ENCODE results near the gene STAT3.
A peak's percentile ranks its signal among the peaks of the same experiment; 100 is the strongest.
"Not testable (repeated sequence)": the region's sequence is repeated elsewhere in the genome, so short reads cannot be mapped to it uniquely, and the experiment has no call there.

Gene STAT3

DNA sequence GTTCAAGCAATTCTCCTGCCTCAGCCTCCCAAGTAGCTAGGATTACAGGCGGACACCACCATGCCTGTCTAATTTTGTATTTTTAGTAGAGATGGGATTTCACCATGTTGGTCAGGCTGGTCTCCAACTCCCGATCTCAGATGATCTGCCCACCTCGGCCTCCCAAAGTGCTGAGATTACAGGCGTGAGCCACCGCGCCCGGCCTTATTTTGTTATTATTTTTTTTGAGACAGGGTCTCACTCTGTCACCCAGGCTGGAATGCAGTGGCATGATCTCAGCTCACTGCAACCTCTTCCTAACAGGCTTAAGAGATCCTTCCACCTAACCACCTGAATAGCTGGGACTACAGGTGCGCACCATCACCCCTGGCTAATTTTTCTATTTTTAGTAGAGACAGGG lies 7.4 kb upstream of the STAT3 start:
- not testable (repeated sequence) for H3K9me3 ChIP-seq (ENCODE audit: insufficient read depth, low read depth, low read length); H3K9ac ChIP-seq (ENCODE audit: low read depth, low read length); H3K27ac ChIP-seq (ENCODE audit: low read depth, low read length); H3K27me3 ChIP-seq (ENCODE audit: insufficient read depth, low read length); H3K36me3 ChIP-seq (ENCODE audit: insufficient read depth, low read length); H3K4me3 ChIP-seq (ENCODE audit: low read length)
- WGBS: 95% methylated on average over 8 of the region's 8 CpGs
- H3K4me1 ChIP-seq (ENCODE audit: insufficient read depth, low read length): peaks cover 11% of the 10 kb centered on the region

DNA sequence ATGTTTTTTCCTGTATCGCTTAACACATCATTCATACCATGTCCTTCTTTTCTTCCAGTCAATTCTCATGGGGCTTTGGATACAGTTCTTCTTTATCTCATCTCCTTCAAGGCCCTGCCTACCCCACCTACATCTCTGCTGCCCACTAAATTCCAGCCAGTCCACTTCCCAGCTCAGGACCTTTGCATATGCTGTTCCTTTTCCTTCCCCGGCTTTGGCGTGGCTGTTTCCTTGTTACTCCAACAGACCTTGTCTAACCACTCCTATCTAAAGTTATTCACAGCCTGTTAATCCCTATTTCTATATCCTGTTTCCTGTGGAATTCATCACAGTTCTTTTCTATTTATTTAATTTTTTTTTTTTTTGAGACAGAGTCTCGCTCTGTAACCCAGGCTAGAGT lies 6.6 kb upstream of the STAT3 start:
- no peaks in the 10 kb centered on the region for H3K27me3 ChIP-seq (ENCODE audit: insufficient read depth, low read length)
- H3K27ac ChIP-seq (ENCODE audit: low read depth, low read length): no peak overlapping the region
- H3K9ac ChIP-seq (ENCODE audit: low read depth, low read length): no peak overlapping the region
- 96% methylated on average over 4 of the region's 4 CpGs for WGBS
- no peak overlapping the region for H3K4me3 ChIP-seq (ENCODE audit: low read length)
- no peaks in the 10 kb centered on the region for H3K9me3 ChIP-seq (ENCODE audit: insufficient read depth, low read depth, low read length)
- H3K36me3 ChIP-seq (ENCODE audit: insufficient read depth, low read length): no peaks in the 10 kb centered on the region
- peaks cover 10% of the 10 kb centered on the region for H3K4me1 ChIP-seq (ENCODE audit: insufficient read depth, low read length)

DNA sequence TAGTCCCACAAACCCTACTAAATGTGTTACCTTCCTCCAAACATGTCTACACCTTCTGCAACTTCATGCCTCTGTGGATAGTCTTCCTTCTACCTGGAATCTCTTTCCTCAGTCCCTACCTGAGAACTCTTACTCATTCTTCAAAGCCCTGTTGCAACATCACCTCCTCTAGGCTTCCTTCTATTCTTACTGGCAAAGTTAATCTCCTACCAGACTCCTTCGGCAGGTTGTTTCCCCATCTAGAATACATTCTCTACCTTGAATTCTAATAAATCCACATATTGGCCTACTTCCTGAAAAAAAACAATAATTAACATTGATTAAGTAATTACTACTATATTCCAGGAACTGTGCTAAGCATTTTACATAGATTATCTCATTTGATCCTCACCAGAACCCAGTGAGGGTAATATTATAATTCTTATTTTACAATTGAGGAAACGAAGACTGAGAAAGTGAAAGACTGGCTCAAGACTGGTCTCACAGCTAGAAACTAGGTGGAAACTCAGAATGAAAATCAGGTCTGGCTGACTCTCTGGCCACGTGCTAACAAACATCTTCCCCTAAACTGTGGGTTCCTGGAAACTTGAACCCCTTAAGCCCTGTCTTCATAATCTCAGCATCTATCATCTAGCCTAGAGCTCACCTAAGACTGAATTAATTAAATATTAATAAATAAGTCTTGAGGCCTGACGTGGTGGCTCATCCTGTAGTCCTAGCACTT lies 4.6 kb upstream of the STAT3 start:
- Histone ChIP-seq H3K4me1 (ENCODE audit: insufficient read depth, low read length) (peaks cover 15% of the 10 kb centered on the region), H3K27ac (ENCODE audit: low read depth, low read length) (no peak overlapping the region), H3K4me3 (ENCODE audit: low read length) (no peak overlapping the region), H3K27me3 (ENCODE audit: insufficient read depth, low read length) (no peaks in the 10 kb centered on the region), H3K36me3 (ENCODE audit: insufficient read depth, low read length) (no peaks in the 10 kb centered on the region), H3K9me3 (ENCODE audit: insufficient read depth, low read depth, low read length) (no peaks in the 10 kb centered on the region), H3K9ac (ENCODE audit: low read depth, low read length) (no peak overlapping the region)
- WGBS: 87% methylated on average over 4 of the region's 4 CpGs

DNA sequence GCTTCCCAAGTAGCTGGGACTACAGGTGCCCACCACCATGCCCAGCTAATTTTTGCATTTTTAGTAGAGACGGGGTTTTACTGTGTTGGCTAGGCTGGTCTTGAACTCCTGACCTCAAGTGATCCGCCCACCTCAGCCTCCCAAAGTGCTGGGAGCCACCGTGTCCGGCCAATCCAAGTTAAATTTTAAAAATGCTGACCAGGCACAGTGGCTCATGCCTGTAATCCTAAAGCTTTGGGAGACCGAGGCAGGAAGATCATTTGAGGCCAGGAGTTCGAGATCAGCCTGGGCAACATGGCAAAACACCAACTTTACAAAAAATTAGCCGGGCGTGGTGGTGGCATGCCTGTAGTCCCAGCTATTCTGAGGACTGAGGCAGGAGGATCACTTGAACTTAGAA lies 3.2 kb upstream of the STAT3 start:
- not testable (repeated sequence) for H3K27me3 ChIP-seq (ENCODE audit: insufficient read depth, low read length); H3K9me3 ChIP-seq (ENCODE audit: insufficient read depth, low read depth, low read length); H3K4me3 ChIP-seq (ENCODE audit: low read length); H3K9ac ChIP-seq (ENCODE audit: low read depth, low read length); H3K36me3 ChIP-seq (ENCODE audit: insufficient read depth, low read length); H3K27ac ChIP-seq (ENCODE audit: low read depth, low read length)
- 96% methylated on average over 8 of the region's 8 CpGs for WGBS
- peaks cover 21% of the 10 kb centered on the region for H3K4me1 ChIP-seq (ENCODE audit: insufficient read depth, low read length)

DNA sequence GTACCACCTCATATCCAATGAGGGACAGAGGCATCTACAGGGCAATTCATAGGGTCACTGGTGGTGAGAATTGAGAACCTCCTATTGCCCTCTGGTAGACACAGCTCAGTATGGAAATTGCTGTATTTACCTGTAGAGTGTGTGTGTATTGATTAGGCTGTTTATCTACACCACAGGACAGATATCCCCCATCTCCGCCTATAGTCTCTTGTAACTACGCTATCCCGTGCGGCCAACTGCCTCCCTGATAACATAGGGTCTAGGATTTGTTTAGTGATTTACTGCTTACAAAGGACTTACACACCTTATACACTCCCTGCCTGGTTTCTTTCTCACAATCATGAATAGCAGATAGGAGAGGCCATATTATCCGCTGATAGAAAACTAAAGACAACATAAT lies 1.7 kb upstream of the STAT3 start:
- H3K4me1 ChIP-seq (ENCODE audit: insufficient read depth, low read length): peaks cover 22% of the 10 kb centered on the region
- no peak overlapping the region for H3K4me3 ChIP-seq (ENCODE audit: low read length)
- no peak overlapping the region for H3K9ac ChIP-seq (ENCODE audit: low read depth, low read length)
- 93% methylated on average over 1 of the region's 5 CpGs for WGBS
- H3K9me3 ChIP-seq (ENCODE audit: insufficient read depth, low read depth, low read length): no peaks in the 10 kb centered on the region
- H3K27ac ChIP-seq (ENCODE audit: low read depth, low read length): no peak overlapping the region
- no peaks in the 10 kb centered on the region for H3K27me3 ChIP-seq (ENCODE audit: insufficient read depth, low read length)
- no peaks in the 10 kb centered on the region for H3K36me3 ChIP-seq (ENCODE audit: insufficient read depth, low read length)

DNA sequence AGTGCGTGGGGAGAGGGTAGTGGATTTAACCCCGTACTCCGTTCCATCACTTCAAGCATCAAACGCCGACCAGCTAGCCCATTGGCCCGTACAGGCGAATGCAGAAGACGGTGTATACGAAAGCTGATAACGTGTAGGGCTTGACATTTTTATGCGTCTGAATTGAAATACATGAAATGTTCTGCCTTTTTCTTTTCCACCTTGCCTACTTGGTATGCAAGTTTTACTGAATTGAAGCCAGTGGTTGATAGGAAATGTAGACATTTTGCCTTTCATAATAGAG lies 834 bp upstream of the STAT3 start:
- Histone ChIP-seq H3K36me3 (ENCODE audit: insufficient read depth, low read length) (no peaks in the 10 kb centered on the region), H3K4me3 (ENCODE audit: low read length) (peak overlapping the region; percentile 51), H3K27ac (ENCODE audit: low read depth, low read length) (peak overlapping the region; percentile 63)

DNA sequence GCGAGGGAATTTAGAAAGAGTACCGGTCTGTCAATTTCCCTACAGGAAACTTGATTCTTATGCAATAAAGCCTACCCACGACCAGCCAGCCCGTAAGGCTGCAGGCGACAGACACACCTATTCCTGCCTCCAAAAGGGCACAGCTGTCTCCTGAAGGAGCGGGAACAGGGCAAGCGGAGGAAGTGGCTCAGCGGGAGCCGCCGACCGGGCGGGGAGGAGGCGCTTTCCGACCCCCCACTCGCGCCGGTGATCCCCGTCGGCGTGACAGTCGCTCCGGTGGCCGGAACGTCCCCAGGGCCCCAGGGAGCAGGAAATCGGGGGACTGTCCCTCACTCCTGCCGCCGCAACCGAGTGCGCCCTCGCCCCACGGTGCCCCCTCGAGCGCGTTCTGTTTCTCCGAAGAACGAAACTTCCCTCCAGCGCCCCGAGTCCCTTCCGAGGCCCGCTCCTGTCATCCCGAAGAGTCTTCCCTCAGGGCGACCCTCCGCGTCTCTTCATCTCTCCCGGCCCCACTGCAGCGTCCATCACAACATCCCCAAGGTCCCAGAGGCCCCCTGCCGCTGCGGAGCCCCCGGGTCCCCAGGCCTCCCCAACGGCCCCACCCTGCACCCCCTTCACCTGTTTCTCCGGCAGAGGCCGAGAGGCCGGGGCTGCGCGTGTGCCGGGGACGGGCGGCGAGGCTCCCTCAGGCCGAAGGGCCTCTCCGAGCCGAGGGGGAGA lies 421 bp downstream of the STAT3 start:
- H3K4me1 ChIP-seq (ENCODE audit: insufficient read depth, low read length): peaks cover 22% of the 10 kb centered on the region
- peaks cover 5% of the 10 kb centered on the region; the same call in 1 of the 2 replicates for H3K36me3 ChIP-seq (ENCODE audit: insufficient read depth, low read length)
- H3K27me3 ChIP-seq (ENCODE audit: insufficient read depth, low read length): no peaks in the 10 kb centered on the region
- peak overlapping the region; percentile 91 for H3K27ac ChIP-seq (ENCODE audit: low read depth, low read length)
- H3K4me3 ChIP-seq (ENCODE audit: low read length): peak overlapping the region; percentile 96
- peak overlapping the region; percentile 78 for H3K9ac ChIP-seq (ENCODE audit: low read depth, low read length)
- H3K9me3 ChIP-seq (ENCODE audit: insufficient read depth, low read depth, low read length): no peaks in the 10 kb centered on the region
- under 1% methylated on average over 62 of the region's 62 CpGs for WGBS

More for the DNA sequence above, 834 bp upstream of the STAT3 start:
- Histone ChIP-seq H3K9me3 (ENCODE audit: insufficient read depth, low read depth, low read length) (no peaks in the 10 kb centered on the region), H3K9ac (ENCODE audit: low read depth, low read length) (peak overlapping the region; percentile 54), H3K4me1 (ENCODE audit: insufficient read depth, low read length) (peaks cover 22% of the 10 kb centered on the region), H3K27me3 (ENCODE audit: insufficient read depth, low read length) (no peaks in the 10 kb centered on the region)
- 63% methylated on average over 11 of the region's 11 CpGs for WGBS

DNA sequence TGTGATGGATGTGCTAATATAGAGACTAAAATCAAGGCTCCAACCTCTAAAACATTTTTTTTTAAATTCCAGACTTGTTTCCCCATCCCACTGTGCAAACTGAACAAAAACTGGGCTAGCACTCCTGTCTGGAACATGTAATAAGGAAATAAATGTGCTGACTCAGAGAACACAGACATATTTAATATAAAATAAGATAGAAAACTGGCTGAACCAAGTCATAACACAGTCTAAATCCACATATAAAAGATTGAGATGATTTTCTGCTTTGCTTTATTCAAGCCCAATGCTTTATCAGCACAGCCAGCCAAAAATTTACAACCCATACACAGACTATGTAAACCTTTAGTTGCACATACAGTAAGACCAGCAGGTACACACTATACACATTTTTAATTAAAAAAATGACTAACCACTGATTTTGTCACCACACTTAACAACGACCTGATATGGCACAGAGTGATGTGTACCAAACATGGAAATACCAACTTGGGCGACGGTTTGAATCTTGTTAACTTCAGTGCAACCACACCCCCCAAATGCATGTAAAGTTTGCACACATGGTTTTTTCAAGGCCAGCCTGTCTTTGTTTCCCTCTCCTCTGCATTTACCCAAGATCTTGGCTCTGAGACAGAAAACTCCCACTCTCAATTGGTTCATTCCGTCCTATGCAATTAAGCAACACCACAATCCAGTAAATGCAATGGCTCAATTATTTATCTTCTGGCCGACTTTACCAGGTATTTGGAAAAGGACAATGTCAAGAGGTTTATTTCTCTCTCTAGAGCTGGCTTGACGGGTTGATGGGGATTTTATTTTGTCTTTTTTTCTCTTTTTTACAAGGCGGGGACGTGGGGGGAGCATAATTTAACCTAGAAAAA lies 1.2 kb downstream of the STAT3 start:
- no peaks in the 10 kb centered on the region for H3K9me3 ChIP-seq (ENCODE audit: insufficient read depth, low read depth, low read length)
- peaks cover 5% of the 10 kb centered on the region; the same call in 1 of the 2 replicates for H3K36me3 ChIP-seq (ENCODE audit: insufficient read depth, low read length)
- H3K4me3 ChIP-seq (ENCODE audit: low read length): peak overlapping the region; percentile 96
- H3K4me1 ChIP-seq (ENCODE audit: insufficient read depth, low read length): peaks cover 24% of the 10 kb centered on the region
- H3K27ac ChIP-seq (ENCODE audit: low read depth, low read length): peak overlapping the region; percentile 91; the same call in 1 of the 2 replicates
- peak overlapping the region; percentile 78 for H3K9ac ChIP-seq (ENCODE audit: low read depth, low read length)
- no peaks in the 10 kb centered on the region for H3K27me3 ChIP-seq (ENCODE audit: insufficient read depth, low read length)
- WGBS: 14% methylated on average over 7 of the region's 8 CpGs

DNA sequence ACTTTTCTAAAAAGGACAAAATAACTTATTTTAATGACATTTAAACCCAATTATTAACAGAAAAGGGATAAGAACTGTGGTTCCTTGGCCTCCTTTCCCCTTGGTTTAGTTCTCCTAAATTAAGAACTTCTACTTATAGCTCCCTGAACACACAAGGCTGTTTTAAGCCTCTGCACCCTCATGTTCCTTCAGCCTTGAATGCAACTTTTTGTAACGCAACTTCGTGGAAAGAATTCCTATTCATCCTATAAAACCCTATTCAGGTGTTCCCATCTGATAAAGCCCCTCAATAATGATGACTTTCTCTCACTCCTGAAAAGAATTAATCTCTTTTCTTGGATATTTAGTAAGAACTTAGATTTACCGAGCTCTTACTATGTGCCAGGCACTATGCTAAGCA lies 6.3 kb downstream of the STAT3 start:
- Histone ChIP-seq H3K27ac (ENCODE audit: low read depth, low read length) (no peak overlapping the region), H3K9me3 (ENCODE audit: insufficient read depth, low read depth, low read length) (no peaks in the 10 kb centered on the region), H3K4me1 (ENCODE audit: insufficient read depth, low read length) (peaks cover 26% of the 10 kb centered on the region), H3K36me3 (ENCODE audit: insufficient read depth, low read length) (peaks cover 5% of the 10 kb centered on the region; the same call in 1 of the 2 replicates), H3K9ac (ENCODE audit: low read depth, low read length) (no peak overlapping the region), H3K4me3 (ENCODE audit: low read length) (no peak overlapping the region), H3K27me3 (ENCODE audit: insufficient read depth, low read length) (no peaks in the 10 kb centered on the region)
- 89% methylated on average over 3 of the region's 3 CpGs for WGBS

DNA sequence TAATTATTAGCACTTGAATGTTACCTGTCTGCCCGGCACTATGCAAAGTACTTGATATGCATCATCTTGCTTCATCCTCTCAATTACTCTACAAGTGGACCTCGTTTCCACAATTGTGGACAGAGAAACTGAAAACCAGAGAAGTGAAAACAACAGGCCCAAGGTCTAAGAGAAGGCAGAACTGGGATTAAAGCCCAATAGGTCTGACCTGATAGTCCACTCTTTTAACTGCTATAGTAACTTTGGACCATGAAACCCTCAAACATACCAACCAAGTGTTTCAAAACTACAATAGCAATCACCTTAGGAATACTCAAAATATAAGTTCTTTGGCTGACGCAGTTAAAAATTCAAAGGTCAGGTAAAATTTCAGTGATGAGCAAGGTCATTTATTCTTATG lies 7.3 kb downstream of the STAT3 start:
- Histone ChIP-seq H3K9me3 (ENCODE audit: insufficient read depth, low read depth, low read length) (no peaks in the 10 kb centered on the region), H3K4me1 (ENCODE audit: insufficient read depth, low read length) (peaks cover 21% of the 10 kb centered on the region), H3K36me3 (ENCODE audit: insufficient read depth, low read length) (peaks cover 5% of the 10 kb centered on the region; the same call in 1 of the 2 replicates), H3K4me3 (ENCODE audit: low read length) (no peak overlapping the region), H3K27me3 (ENCODE audit: insufficient read depth, low read length) (no peaks in the 10 kb centered on the region), H3K9ac (ENCODE audit: low read depth, low read length) (no peak overlapping the region), H3K27ac (ENCODE audit: low read depth, low read length) (no peak overlapping the region)
- 98% methylated on average over 3 of the region's 3 CpGs for WGBS
